GM18520 (cell line): ENCODE measurements around the gene ITPR2.
"Not testable (repeated sequence)": the region's sequence is repeated elsewhere in the genome, so short reads cannot be mapped to it uniquely, and the experiment has no call there.

Experiments
- ATAC-seq: cut with Tn5 transposase; IDR thresholded peaks from one replicate; pipeline ENCODE4 v1.9.1; 2021; ENCODE audit not compliant: unreplicated experiment

Gene ITPR2

GRCh38 chr12:26791301-26791791, 41.6 kb downstream of the ITPR2 start:
- ATAC-seq, result no peak

GRCh38 chr12:26790645-26790994, 42.4 kb downstream of the ITPR2 start:
- ATAC-seq, result no peak

- no peak for ATAC-seq
These were observed 43.0 kb downstream of the ITPR2 start for GRCh38 chr12:26789731-26790644.

- ATAC-seq, result no peak
These were observed 46.0 kb downstream of the ITPR2 start for GRCh38 chr12:26786865-26787514.

GRCh38 chr12:26786491-26786864, 46.5 kb downstream of the ITPR2 start:
- ATAC-seq, result no peak

- ATAC-seq, result not testable (repeated sequence)
These were observed 49.1 kb downstream of the ITPR2 start for GRCh38 chr12:26783816-26784379.

- no peak for ATAC-seq
These were observed 49.9 kb downstream of the ITPR2 start for GRCh38 chr12:26783131-26783526.

GRCh38 chr12:26782372-26783130, 50.4 kb downstream of the ITPR2 start:
- ATAC-seq, result no peak

- ATAC-seq, result not testable (repeated sequence)
These were observed 52.3 kb downstream of the ITPR2 start for GRCh38 chr12:26780656-26781055.

GRCh38 chr12:26778173-26778775, 54.7 kb downstream of the ITPR2 start:
- not testable (repeated sequence) for ATAC-seq

- ATAC-seq, result no peak
These were observed 55.8 kb downstream of the ITPR2 start for GRCh38 chr12:26777236-26777635.

- not testable (repeated sequence) for ATAC-seq
These were observed 57.0 kb downstream of the ITPR2 start for GRCh38 chr12:26775991-26776390.

- no peak for ATAC-seq
These were observed 59.5 kb downstream of the ITPR2 start for GRCh38 chr12:26773313-26774104.

GRCh38 chr12:26771861-26772260, 61.1 kb downstream of the ITPR2 start:
- no peak for ATAC-seq

GRCh38 chr12:26770239-26771070, 62.5 kb downstream of the ITPR2 start:
- ATAC-seq, result no peak

GRCh38 chr12:26769611-26770010, 63.4 kb downstream of the ITPR2 start:
- no peak for ATAC-seq

GRCh38 chr12:26768611-26769603, 64.1 kb downstream of the ITPR2 start:
- no peak for ATAC-seq

GRCh38 chr12:26767865-26768264, 65.1 kb downstream of the ITPR2 start:
- no peak for ATAC-seq
